GM23338 (cell line): ENCODE data around the gene MYL5. TPM values are rescaled to one million over a fixed set of nuclear protein-coding genes. Genes with fewer than 3 reads are reported as not detected.

ENCODE experiments used
- ATAC-seq: fragments of 200-7000 bp; cut with Tn5 transposase; 3 replicates; pipeline ENCODE4 v1.9.1; 2020
- DNase-seq: peaks from one replicate; pipeline ENCODE4 v3.0.0-alpha.2; 2015; ENCODE audit warnings: low spot score
- H2AFZ ChIP-seq: fragments of 200-600 bp; sonication (generic); 2 replicates; pipeline ENCODE4 v1.8.0; 2016; ENCODE audit warnings: antibody characterized with exemption, mild to moderate bottlenecking, moderate library complexity
- H3F3A ChIP-seq: fragments of 200-600 bp; sonication (generic); replicated peaks from 2 replicates; pipeline ENCODE4 v1.8.0; 2017; ENCODE audit warnings: antibody characterized with exemption, mixed run types, low read depth
- H3K27ac ChIP-seq: fragments of 200-600 bp; sonication (generic); 2 replicates; pipeline ENCODE4 v1.6.1; 2016; ENCODE audit warnings: low read depth
- H3K27me3 ChIP-seq: fragments of 200-600 bp; sonication (generic); 2 replicates; pipeline ENCODE4 v1.8.0; 2016; ENCODE audit warnings: mild to moderate bottlenecking, mixed run types, moderate library complexity; ENCODE audit not compliant: insufficient read depth
- H3K36me3 ChIP-seq: fragments of 200-600 bp; sonication (generic); 2 replicates; pipeline ENCODE4 v1.8.0; 2016; ENCODE audit warnings: mild to moderate bottlenecking; ENCODE audit not compliant: insufficient read depth
- H3K4me1 ChIP-seq: fragments of 200-600 bp; sonication (generic); 2 replicates; pipeline ENCODE4 v1.8.0; 2016; ENCODE audit warnings: mild to moderate bottlenecking, moderate library complexity; ENCODE audit not compliant: insufficient read depth
- H3K4me2 ChIP-seq: fragments of 200-600 bp; sonication (generic); 2 replicates; pipeline ENCODE4 v1.7.1; 2017; ENCODE audit warnings: mixed run types
- H3K4me3 ChIP-seq: fragments of 200-600 bp; sonication (generic); 2 replicates; pipeline ENCODE4 v1.6.1; 2016; ENCODE audit warnings: mixed run types
- H3K79me2 ChIP-seq: fragments of 200-600 bp; sonication (generic); replicated peaks from 2 replicates; pipeline ENCODE4 v1.8.0; 2017; ENCODE audit warnings: mild to moderate bottlenecking; ENCODE audit not compliant: insufficient read depth
- H3K9me2 ChIP-seq: fragments of 200-600 bp; sonication (generic); 2 replicates; pipeline ENCODE4 v1.8.0; 2017; ENCODE audit not compliant: insufficient read depth
- H4K20me1 ChIP-seq: fragments of 200-600 bp; sonication (generic); replicated peaks from 2 replicates; pipeline ENCODE4 v1.8.0; 2017; ENCODE audit warnings: mild to moderate bottlenecking; ENCODE audit not compliant: insufficient read depth
- H3K27ac Mint-ChIP-seq: 2 replicates; pipeline ENCODE4 v1.8.0; 2020; ENCODE audit warnings: inconsistent platforms, mild to moderate bottlenecking, moderate library complexity, mixed read lengths
- H3K27me3 Mint-ChIP-seq: 3 replicates; pipeline ENCODE4 v1.8.0; 2022; ENCODE audit warnings: low read depth, mild to moderate bottlenecking, moderate library complexity, mixed read lengths, inconsistent platforms; ENCODE audit not compliant: insufficient read depth, poor library complexity
- H3K36me3 Mint-ChIP-seq: 3 replicates; pipeline ENCODE4 v1.8.0; 2021; ENCODE audit warnings: low read depth, mild to moderate bottlenecking, inconsistent platforms, moderate library complexity, mixed read lengths
- H3K4me1 Mint-ChIP-seq: 3 replicates; pipeline ENCODE4 v1.8.0; 2020; ENCODE audit warnings: mild to moderate bottlenecking, inconsistent platforms, mixed read lengths
- H3K4me3 Mint-ChIP-seq: 3 replicates; pipeline ENCODE4 v1.8.0; 2021; ENCODE audit warnings: moderate library complexity, mild to moderate bottlenecking, inconsistent platforms, mixed read lengths
- H3K9me3 Mint-ChIP-seq: 3 replicates; pipeline ENCODE4 v1.8.0; 2020; ENCODE audit warnings: moderate library complexity, mild to moderate bottlenecking, inconsistent platforms, mixed read lengths
- CREB1 ChIP-seq: fragments of 250-450 bp; sonication (Bioruptor Pico); IDR thresholded peaks from 2 replicates; pipeline ENCODE4 v1.5.0; 2020; ENCODE audit warnings: low read depth, mild to moderate bottlenecking, moderate library complexity
- EZH2 ChIP-seq: fragments of 200-600 bp; sonication (generic); IDR thresholded peaks from one replicate; pipeline ENCODE4 v1.8.0; 2017; ENCODE audit warnings: antibody characterized with exemption, mild to moderate bottlenecking, low read depth; ENCODE audit not compliant: unreplicated experiment
- EZH2phosphoT487 ChIP-seq: fragments of 200-600 bp; sonication (generic); IDR thresholded peaks from one replicate; pipeline ENCODE4 v1.8.1; 2018; ENCODE audit warnings: antibody characterized with exemption; ENCODE audit not compliant: unreplicated experiment
- JUNB ChIP-seq: IDR thresholded peaks from one replicate; pipeline ENCODE4 v1.6.1; 2016; ENCODE audit warnings: antibody characterized with exemption; ENCODE audit not compliant: unreplicated experiment
- NANOG ChIP-seq: IDR thresholded peaks from 2 replicates; pipeline ENCODE4 v1.6.1; 2016; ENCODE audit warnings: antibody characterized with exemption, borderline replicate concordance
- POLR2AphosphoS5 ChIP-seq: IDR thresholded peaks from 2 replicates; pipeline ENCODE4 v1.6.1; 2016; ENCODE audit warnings: antibody characterized with exemption, low read depth
- STAT1 ChIP-seq: IDR thresholded peaks from one replicate; pipeline ENCODE4 v1.6.1; 2016; ENCODE audit warnings: antibody characterized with exemption; ENCODE audit not compliant: unreplicated experiment
- ZNF114 ChIP-seq: fragments of 250-450 bp; sonication (Bioruptor Pico); IDR thresholded peaks from 2 replicates; pipeline ENCODE4 v1.5.0; 2020; ENCODE audit warnings: mild to moderate bottlenecking, moderate library complexity
- ZNF331 ChIP-seq: fragments of 250-450 bp; sonication (Bioruptor Pico); IDR thresholded peaks from 2 replicates; pipeline ENCODE4 v1.5.0; 2020; ENCODE audit warnings: low read depth, mild to moderate bottlenecking, moderate library complexity
- polyA plus RNA-seq: library from polyadenylated mRNA; unstranded; fragments of >200 nt; fragmentation: Nextera tagmentation; extraction: Ambion mirVana; gene quantifications from 2 replicates; pipeline ENCODE4 v1.2.1, GENCODE V29; 2016
- total RNA-seq: library from RNA; depleted of rRNA; stranded (reverse); fragments of >200 nt; shearing (Covaris generic); gene quantifications from 2 replicates; pipeline ENCODE4 v1.2.3, GENCODE V29; 2014
- TF ChIP-seq, protein P1 (sequence below): fragments of 250-450 bp; sonication (Bioruptor Pico); IDR thresholded peaks from 2 replicates; pipeline ENCODE4 v1.5.0; 2020; ENCODE audit warnings: mild to moderate bottlenecking, moderate library complexity
- TF ChIP-seq, protein P2 (sequence below): IDR thresholded peaks from one replicate; pipeline ENCODE4 v1.6.1; 2018; ENCODE audit warnings: antibody characterized with exemption; ENCODE audit not compliant: unreplicated experiment
- TF ChIP-seq, protein P3 (sequence below): IDR thresholded peaks from 2 replicates; pipeline ENCODE4 v1.6.1; 2016; ENCODE audit warnings: antibody characterized with exemption
- TF ChIP-seq, protein P4 (sequence below), 2 experiments: fragments of 200-600 bp in 1 of 2; sonication (generic) in 1 of 2; conservative IDR thresholded peaks; 2 replicates each; pipeline versions ENCODE4 v1.5.1 to v1.6.1; 2016 to 2017; ENCODE audit warnings: antibody characterized with exemption in 2 of 2, low read depth in 2 of 2, mild to moderate bottlenecking in 2 of 2, moderate library complexity in 1 of 2

Gene MYL5
- total and polyA plus RNA-seq, 2 experiments from 2014 or later, result 3.0 to 4.4 TPM

DNA sequence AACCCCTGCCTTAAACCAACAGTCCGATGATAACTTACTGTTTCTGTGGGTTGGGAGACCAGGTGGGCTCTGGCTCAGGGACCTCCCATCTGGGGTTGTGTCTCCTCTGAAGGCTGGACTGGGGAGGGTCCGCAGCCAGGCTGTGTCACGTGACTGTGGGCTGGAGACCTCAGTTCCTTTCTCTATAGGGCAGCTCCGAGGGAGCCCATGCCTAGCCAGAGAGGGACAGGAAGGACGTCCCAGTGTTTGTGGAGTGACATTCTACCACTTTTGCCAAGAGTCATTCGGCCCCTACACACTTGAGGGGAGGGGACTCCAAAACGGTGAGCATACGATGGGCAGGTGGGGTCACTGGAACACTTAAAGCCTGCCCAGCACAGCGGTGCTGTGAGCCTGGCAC is 35.8 kb downstream of the MYL5 start:
- peaks cover 2% of the 10 kb centered on the region for H3K27me3 Mint-ChIP-seq
- no peak for DNase-seq
- H3K27ac ChIP-seq, result no peak overlapping the region
- no peaks in the 10 kb centered on the region for H3K4me1 ChIP-seq
- no peak overlapping the region for H2AFZ ChIP-seq
- no peak overlapping the region for H3K27ac Mint-ChIP-seq
- no peaks in the 10 kb centered on the region for H3K9me2 ChIP-seq
- peaks cover under 1% of the 10 kb centered on the region; the same call in 1 of the 2 replicates for H3K27me3 ChIP-seq
- no peak overlapping the region for H3K4me3 ChIP-seq
- no peak for ATAC-seq
- no peak for TF ChIP-seq EZH2
- TF ChIP-seq, protein P1, sequence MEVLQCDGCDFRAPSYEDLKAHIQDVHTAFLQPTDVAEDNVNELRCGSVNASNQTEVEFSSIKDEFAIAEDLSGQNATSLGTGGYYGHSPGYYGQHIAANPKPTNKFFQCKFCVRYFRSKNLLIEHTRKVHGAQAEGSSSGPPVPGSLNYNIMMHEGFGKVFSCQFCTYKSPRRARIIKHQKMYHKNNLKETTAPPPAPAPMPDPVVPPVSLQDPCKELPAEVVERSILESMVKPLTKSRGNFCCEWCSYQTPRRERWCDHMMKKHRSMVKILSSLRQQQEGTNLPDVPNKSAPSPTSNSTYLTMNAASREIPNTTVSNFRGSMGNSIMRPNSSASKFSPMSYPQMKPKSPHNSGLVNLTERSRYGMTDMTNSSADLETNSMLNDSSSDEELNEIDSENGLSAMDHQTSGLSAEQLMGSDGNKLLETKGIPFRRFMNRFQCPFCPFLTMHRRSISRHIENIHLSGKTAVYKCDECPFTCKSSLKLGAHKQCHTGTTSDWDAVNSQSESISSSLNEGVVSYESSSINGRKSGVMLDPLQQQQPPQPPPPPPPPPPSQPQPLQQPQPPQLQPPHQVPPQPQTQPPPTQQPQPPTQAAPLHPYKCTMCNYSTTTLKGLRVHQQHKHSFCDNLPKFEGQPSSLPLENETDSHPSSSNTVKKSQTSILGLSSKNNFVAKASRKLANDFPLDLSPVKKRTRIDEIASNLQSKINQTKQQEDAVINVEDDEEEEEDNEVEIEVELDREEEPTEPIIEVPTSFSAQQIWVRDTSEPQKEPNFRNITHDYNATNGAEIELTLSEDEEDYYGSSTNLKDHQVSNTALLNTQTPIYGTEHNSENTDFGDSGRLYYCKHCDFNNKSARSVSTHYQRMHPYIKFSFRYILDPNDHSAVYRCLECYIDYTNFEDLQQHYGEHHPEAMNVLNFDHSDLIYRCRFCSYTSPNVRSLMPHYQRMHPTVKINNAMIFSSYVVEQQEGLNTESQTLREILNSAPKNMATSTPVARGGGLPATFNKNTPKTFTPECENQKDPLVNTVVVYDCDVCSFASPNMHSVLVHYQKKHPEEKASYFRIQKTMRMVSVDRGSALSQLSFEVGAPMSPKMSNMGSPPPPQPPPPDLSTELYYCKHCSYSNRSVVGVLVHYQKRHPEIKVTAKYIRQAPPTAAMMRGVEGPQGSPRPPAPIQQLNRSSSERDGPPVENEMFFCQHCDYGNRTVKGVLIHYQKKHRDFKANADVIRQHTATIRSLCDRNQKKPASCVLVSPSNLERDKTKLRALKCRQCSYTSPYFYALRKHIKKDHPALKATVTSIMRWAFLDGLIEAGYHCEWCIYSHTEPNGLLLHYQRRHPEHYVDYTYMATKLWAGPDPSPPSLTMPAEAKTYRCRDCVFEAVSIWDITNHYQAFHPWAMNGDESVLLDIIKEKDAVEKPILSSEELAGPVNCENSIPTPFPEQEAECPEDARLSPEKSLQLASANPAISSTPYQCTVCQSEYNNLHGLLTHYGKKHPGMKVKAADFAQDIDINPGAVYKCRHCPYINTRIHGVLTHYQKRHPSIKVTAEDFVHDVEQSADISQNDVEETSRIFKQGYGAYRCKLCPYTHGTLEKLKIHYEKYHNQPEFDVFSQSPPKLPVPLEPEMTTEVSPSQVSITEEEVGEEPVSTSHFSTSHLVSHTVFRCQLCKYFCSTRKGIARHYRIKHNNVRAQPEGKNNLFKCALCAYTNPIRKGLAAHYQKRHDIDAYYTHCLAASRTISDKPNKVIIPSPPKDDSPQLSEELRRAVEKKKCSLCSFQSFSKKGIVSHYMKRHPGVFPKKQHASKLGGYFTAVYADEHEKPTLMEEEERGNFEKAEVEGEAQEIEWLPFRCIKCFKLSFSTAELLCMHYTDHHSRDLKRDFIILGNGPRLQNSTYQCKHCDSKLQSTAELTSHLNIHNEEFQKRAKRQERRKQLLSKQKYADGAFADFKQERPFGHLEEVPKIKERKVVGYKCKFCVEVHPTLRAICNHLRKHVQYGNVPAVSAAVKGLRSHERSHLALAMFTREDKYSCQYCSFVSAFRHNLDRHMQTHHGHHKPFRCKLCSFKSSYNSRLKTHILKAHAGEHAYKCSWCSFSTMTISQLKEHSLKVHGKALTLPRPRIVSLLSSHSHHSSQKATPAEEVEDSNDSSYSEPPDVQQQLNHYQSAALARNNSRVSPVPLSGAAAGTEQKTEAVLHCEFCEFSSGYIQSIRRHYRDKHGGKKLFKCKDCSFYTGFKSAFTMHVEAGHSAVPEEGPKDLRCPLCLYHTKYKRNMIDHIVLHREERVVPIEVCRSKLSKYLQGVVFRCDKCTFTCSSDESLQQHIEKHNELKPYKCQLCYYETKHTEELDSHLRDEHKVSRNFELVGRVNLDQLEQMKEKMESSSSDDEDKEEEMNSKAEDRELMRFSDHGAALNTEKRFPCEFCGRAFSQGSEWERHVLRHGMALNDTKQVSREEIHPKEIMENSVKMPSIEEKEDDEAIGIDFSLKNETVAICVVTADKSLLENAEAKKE, result no peak
- TF ChIP-seq NANOG, result no peak
- TF ChIP-seq, protein P2, sequence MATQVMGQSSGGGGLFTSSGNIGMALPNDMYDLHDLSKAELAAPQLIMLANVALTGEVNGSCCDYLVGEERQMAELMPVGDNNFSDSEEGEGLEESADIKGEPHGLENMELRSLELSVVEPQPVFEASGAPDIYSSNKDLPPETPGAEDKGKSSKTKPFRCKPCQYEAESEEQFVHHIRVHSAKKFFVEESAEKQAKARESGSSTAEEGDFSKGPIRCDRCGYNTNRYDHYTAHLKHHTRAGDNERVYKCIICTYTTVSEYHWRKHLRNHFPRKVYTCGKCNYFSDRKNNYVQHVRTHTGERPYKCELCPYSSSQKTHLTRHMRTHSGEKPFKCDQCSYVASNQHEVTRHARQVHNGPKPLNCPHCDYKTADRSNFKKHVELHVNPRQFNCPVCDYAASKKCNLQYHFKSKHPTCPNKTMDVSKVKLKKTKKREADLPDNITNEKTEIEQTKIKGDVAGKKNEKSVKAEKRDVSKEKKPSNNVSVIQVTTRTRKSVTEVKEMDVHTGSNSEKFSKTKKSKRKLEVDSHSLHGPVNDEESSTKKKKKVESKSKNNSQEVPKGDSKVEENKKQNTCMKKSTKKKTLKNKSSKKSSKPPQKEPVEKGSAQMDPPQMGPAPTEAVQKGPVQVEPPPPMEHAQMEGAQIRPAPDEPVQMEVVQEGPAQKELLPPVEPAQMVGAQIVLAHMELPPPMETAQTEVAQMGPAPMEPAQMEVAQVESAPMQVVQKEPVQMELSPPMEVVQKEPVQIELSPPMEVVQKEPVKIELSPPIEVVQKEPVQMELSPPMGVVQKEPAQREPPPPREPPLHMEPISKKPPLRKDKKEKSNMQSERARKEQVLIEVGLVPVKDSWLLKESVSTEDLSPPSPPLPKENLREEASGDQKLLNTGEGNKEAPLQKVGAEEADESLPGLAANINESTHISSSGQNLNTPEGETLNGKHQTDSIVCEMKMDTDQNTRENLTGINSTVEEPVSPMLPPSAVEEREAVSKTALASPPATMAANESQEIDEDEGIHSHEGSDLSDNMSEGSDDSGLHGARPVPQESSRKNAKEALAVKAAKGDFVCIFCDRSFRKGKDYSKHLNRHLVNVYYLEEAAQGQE, result no peak
- TF ChIP-seq STAT1, result no peak
- no peak for TF ChIP-seq JUNB
- TF ChIP-seq POLR2AphosphoS5, result no peak
- no peak for TF ChIP-seq ZNF331 (CRISPR knock-in tag)
- no peak for TF ChIP-seq EZH2phosphoT487
- TF ChIP-seq, protein P3, sequence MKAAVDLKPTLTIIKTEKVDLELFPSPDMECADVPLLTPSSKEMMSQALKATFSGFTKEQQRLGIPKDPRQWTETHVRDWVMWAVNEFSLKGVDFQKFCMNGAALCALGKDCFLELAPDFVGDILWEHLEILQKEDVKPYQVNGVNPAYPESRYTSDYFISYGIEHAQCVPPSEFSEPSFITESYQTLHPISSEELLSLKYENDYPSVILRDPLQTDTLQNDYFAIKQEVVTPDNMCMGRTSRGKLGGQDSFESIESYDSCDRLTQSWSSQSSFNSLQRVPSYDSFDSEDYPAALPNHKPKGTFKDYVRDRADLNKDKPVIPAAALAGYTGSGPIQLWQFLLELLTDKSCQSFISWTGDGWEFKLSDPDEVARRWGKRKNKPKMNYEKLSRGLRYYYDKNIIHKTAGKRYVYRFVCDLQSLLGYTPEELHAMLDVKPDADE, result no peak
- TF ChIP-seq, protein P4, sequence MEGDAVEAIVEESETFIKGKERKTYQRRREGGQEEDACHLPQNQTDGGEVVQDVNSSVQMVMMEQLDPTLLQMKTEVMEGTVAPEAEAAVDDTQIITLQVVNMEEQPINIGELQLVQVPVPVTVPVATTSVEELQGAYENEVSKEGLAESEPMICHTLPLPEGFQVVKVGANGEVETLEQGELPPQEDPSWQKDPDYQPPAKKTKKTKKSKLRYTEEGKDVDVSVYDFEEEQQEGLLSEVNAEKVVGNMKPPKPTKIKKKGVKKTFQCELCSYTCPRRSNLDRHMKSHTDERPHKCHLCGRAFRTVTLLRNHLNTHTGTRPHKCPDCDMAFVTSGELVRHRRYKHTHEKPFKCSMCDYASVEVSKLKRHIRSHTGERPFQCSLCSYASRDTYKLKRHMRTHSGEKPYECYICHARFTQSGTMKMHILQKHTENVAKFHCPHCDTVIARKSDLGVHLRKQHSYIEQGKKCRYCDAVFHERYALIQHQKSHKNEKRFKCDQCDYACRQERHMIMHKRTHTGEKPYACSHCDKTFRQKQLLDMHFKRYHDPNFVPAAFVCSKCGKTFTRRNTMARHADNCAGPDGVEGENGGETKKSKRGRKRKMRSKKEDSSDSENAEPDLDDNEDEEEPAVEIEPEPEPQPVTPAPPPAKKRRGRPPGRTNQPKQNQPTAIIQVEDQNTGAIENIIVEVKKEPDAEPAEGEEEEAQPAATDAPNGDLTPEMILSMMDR (conservative IDR thresholded peaks at IDR 0.05; ENCODE audit: low read depth in 2 of 2), result no peak
- no peak for TF ChIP-seq ZNF114 (CRISPR knock-in tag)
- TF ChIP-seq CREB1, result no peak
- 0 out of 2 replicates have a peak, but pooled peaks cover 3% of the 10 kb centered on the region for H3K36me3 ChIP-seq
- peaks cover 4% of the 10 kb centered on the region; the same call in 2 of the 3 replicates for H3K4me1 Mint-ChIP-seq
- H3K36me3 Mint-ChIP-seq, result peaks cover 33% of the 10 kb centered on the region
- H3K9me3 Mint-ChIP-seq, result no peaks in the 10 kb centered on the region
- peaks cover 67% of the 10 kb centered on the region for H3K79me2 ChIP-seq
- H4K20me1 ChIP-seq, result peaks cover 33% of the 10 kb centered on the region
- H3F3A ChIP-seq, result no peaks in the 10 kb centered on the region
- H3K4me2 ChIP-seq, result no peak overlapping the region
- no peak overlapping the region for H3K4me3 Mint-ChIP-seq
